PC-3 (cell line): Measurements from ENCODE around the gene PLSCR4.

ENCODE experiments used
- CTCF ChIP-seq: fragments of 300-600 bp; sonication (generic); conservative IDR thresholded peaks from 2 replicates; pipeline ENCODE4 v1.5.1; 2017; ENCODE audit warnings: antibody characterized with exemption, low read depth, mild to moderate bottlenecking, low read length
- EZH2 ChIP-seq: fragments of 300-600 bp; sonication (generic); IDR thresholded peaks from one replicate; pipeline ENCODE4 v1.6.1; 2017; ENCODE audit warnings: antibody characterized with exemption, mild to moderate bottlenecking, low read length; ENCODE audit not compliant: unreplicated experiment
- EZH2phosphoT487 ChIP-seq: fragments of 300-600 bp; sonication (generic); IDR thresholded peaks from 2 replicates; pipeline ENCODE4 v1.6.1; 2018; ENCODE audit warnings: mild to moderate bottlenecking, antibody characterized with exemption, low read length, borderline replicate concordance

- TF ChIP-seq EZH2 (no peak), CTCF (no peak), EZH2phosphoT487 (no peak)
Observed at GRCh38 chr3:146226881-146227280, 24.0 kb downstream of the PLSCR4 start.
